A549 (cell line): ENCODE measurements around the gene TP73.

ENCODE experiments used
- RCOR1 ChIP-seq: fragments of 150-350 bp; IDR thresholded peaks from 2 replicates; pipeline ENCODE4 v1.6.1; 2014; ENCODE audit warnings: antibody characterized with exemption, low read length, low read depth
- USF2 ChIP-seq: fragments of 450-650 bp; IDR thresholded peaks from 2 replicates; pipeline ENCODE4 v1.6.1; 2014; ENCODE audit warnings: antibody characterized with exemption

- TF ChIP-seq USF2 (no peak), RCOR1 (no peak)
These were observed 117.9 kb downstream of the TP73 start for GRCh38 chr1:3770047-3770765.
